MV-4-11 (cell line): ENCODE data around the gene RCC2.
"Not testable (repeated sequence)": the region's sequence is repeated elsewhere in the genome, so short reads cannot be mapped to it uniquely, and the experiment has no call there.

ENCODE experiments used
- DNase-seq: peaks from one replicate; lab custom pipeline; 2025; lab: John Stamatoyannopoulos, UW

The RCC2 gene

DNA sequence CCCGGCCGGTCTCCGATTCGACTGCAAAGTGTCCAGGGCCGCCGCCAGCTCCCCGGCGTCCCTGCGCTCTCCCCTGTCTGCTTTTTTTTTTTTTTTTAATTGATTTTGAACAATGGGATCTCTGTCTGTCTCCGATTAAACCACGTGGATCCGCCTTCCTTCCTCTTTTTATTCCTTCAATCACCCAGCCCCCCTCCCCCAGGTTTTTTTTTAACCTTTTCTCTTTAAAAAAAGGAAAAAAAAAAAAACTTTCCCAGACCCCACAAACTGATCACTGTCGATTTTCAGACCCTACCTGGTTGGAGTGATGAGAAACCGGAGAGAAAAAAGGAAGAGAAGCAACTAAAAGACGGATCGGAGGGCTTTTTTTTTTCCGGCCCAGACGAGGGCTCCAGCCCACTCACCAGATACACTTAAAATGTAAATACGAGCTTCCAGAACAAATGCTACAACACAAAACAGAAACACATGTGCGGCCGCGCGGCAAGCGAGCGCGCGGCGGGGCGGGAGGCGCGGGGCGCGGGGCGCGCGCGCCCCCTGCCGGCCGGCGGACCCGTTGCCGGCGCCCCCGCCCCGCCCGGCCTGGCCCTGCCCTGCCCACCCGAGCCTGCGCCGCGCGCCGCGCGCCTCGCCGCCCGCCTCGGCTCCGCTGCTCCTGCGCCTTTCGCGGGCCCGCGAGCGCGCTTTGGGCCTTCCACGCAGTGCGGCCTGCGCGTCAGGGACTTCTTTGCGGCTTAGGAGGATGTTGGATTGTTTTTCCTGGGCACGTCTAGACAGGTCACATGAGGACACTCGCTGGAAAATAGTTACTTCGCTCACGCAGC is at the start of gene RCC2:
TSS of gene RCC2 (minus strand) at position 428 of the 824 bp plus-strand sequence. CDS start 1,163 bp downstream, outside the sequence.
- peak; percentile 55 for DNase-seq

DNA sequence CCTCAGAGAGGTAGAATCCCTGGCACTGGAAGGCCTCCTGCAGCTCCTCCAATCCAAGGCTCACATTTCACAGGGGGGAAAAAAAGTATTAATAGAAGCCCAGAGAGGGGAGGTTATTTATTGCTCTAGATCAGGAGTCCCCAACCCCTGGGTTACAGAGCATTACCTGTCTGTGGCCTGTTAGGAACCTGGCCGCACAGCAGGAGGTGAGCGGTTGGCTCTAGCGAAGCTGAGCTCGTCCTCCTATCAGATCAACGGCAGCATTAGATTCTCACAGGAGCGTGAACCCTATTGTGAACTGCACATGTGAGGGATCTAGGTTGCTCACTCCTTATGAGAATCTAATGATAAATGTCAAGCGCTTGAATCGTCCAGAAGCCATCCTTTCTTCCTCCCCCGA is 46.8 kb upstream of the RCC2 start:
- no peak for DNase-seq

DNA sequence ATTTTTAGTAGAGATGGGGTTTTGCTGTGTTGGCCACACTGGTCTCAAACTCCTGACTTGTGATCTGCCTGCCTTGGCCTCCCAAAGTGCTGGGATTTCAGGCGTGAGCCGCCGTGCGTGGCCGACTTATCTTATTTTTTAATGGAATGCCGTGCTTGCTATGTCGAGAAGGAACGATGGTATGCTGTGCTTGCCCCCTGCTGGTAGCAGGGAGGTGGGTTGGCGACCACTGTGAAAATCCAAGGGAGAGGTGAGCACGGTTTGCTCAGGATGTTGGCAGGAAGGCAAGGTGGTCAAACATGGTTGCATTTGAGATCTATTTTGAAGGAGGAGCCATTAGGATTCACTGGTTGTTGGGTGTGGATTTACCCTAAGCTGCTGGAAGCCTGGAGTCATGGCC is 45.8 kb upstream of the RCC2 start:
- no peak for DNase-seq

DNA sequence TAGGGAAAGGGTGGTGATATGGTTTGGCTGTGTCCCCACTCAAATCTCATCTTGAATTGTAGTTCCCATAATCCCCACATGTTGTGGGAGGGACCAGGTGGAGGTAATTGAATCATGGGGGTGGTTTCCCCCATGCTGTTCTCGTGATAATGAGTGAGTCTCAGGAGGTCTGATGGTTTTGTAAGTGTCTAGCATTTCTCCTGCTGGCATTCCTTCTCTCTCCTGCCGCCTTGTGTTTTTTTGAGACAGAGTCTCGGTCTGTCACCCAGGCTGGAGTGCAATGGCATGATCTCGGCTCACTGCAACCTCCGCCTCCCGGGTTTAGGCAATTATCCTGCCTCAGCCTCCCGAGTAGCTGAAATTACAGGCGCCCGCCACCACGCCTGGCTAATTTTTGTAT is 42.5 kb upstream of the RCC2 start:
- DNase-seq: not testable (repeated sequence)

DNA sequence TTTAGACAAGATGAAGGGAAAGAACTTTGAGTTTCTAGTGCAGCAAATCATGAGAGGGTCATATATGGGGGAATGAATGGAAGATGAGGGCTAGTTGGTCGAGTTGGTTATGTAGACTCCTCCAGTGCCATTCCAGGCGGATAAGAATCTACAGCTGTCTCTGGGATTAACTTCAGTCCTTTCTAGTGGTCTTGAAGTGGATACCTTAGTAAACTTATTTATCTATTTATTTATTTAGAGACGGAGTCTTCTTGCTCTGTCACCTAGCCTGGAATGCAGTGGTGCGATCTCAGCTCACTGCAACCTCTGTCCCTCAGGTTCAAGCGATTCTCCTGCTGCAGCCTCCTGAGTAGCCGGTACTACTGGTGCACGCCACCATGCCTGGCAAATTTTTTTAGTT is 41.4 kb upstream of the RCC2 start:
- DNase-seq: no peak

DNA sequence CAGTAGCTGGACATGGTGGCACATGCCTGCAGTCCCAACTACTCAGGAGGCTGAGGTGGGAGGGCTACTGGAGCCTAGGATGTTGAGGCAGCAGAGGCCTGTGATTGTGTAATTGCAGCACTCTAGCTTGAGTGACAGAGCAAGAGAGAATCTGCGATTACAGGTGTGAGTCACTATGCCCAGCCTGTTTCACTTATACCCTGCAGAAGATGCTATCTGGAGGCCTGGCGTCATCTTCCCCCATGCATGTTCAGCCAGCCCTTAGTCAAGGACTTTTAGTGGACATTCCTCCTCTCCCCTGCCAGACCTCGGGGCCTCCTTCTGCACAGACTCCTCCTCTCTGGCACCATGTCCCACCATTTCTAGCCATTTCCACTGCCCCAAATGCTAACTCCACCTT is 36.3 kb upstream of the RCC2 start:
- no peak for DNase-seq

DNA sequence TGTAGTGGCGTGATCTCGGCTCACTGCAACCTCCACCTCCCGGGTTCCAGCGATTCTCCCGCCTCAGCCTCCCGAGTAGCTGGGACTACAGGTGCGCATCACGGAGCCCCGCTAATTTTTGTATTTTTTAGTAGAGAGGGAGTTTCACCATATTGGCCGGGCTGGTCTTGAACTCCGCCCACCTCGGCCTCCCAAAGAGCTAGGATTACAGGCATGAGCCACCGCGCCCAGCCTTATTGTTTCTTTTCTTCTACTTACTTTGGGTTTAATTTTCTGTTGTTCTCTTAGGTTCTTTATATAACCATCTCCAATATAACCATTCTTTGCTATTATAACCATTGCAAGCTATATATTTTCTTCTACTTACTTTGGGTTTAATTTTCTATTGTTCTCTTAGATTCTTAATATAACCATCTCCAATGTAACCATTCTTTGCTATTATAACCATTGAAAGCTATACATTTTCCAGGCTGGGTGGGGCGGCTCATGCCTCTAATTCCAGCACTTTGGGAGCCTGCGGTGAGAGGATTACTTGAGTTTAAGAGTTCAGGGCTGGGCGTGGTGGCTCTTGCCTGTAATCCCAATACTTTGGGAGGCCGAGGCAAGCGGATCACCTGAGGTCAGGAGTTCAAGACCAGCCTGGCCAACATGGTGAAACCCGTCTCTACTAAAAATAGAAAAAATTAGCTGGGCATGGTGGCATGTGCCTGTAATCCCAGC is 35.5 kb upstream of the RCC2 start:
- DNase-seq: not testable (repeated sequence)

DNA sequence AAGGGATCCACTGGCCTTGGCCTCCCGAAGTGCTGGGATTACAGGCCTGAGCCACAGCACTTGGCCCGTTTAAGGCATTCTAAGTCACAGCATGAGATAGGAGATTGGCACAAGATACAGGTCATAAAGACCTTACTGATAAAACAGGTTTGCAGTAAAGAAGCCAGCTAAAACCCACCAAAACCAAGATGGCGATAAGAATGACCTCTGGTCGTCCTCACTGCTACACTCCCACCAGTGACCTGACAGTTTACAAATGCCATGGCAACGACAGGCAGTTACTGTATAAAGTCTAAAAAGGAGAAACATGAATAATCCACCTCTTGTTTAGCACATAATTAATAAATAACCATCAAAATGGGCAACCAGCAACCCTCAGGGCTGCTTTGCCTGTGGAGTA is 33.3 kb upstream of the RCC2 start:
- no peak for DNase-seq

DNA sequence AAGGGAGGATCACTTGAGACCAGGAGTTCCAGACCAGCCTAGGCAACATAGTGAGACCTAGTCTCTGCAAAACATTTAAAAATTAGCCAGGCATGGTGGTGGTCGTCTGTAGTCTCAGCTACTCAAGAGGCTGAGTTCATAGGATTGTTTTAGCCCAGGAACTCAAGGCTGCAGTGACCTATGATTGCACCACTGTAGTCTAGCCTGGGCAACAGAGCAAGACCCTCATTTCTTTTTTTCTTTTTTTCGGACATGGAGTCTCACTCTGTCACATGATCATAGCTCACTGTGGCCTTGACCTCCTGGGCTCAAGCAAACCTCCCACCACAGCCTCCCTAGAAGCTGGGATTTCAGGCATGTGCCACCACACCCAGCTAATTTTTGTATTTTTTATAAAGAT is 31.9 kb upstream of the RCC2 start:
- DNase-seq: no peak

DNA sequence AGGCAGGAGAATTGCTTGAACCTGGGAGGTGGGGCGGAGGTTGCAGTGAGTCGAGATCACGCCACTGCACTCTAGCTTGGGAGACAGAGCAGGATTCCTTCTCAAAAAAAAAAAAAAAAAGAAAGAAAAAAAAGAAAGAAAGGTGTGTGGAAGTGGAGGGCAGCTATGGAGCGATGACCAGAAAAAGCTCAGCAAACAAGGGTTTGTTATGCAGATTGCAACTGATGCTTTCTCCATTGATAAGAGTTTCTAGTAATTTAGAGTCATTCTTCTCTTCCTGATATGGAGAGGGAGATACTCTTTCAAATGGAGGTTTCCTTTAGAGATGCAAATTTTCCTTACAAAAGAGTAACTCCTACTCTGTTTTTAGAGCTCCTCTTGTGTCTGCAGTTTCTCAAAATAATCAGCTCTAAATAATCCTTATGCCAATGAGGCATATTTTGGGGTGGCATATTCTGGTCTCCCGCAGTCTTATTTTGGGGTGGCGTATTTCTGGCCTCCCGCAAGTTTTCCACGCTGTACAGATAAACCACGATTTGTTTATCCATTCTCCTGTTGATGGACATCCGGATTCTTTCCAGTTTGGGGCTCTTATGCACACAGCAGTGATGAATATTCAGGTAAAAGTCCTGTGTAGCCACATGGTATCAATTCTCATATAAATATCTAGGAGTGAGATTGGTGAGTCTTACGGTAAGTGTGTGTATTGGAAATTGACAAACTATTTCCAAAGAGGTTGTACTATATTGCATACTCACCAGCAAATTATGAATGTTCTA is 30.7 kb upstream of the RCC2 start:
- no peak for DNase-seq

DNA sequence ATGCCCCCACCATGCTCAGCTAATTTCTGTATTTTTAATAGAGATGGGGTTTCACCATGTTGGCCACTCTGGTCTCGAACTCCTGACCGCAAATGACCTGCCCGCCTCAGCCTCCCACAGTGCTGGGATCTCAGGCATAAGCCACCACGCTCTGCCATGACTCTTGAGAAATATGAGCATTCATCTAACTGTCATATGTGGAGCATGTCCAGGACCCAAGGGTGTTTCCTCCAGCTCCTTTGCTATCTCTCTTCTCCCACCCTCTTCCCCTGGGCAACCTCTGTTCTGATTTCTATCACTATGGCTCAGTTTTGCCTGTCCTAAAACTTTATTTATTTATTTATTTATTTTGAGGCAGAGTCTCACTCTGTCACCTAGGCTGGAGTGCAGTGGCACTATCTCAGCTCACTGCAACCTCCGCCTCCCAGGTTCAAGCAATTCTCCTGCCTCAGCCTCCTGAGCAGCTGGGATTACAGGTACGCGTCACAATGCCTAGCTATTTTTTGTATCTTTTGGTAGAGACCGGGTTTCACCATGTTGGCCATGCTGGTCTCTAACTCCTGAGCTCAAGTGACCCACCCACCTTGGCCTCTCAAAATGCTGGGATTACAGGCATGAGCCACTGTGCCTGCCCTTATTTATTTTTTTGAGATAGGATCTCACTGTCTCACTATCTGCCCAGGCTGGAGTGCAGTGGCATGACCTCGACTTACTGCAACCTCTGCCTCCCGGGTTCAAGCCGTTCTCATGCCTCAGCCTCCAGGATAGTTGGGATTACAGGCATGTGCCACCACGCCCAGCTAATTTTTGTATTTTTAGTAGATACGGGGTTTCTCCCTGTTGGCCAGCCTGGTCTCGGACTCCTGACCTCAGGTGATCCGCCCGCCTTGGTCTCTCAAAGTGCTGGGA is 29.1 kb upstream of the RCC2 start:
- not testable (repeated sequence) for DNase-seq

DNA sequence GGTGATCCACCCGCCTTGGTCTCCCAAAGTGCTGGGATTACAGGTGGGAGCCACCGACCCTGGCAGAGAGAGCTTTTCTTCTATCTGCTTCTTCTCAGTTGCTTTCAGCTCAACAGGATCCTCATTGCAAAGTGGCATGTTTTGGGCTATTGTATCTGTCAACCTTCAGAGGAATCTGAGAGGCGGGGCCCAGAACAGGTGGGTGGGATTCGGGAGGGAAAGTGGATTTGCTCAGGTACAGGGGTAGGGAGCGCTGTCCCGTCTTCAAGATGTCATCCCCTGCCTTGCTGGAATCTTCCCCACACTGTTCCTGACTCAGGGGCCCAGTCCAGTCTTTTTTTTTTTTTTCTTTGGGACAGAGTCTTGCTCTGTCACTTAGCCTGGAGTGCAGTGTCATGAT is 26.9 kb upstream of the RCC2 start:
- no peak for DNase-seq

DNA sequence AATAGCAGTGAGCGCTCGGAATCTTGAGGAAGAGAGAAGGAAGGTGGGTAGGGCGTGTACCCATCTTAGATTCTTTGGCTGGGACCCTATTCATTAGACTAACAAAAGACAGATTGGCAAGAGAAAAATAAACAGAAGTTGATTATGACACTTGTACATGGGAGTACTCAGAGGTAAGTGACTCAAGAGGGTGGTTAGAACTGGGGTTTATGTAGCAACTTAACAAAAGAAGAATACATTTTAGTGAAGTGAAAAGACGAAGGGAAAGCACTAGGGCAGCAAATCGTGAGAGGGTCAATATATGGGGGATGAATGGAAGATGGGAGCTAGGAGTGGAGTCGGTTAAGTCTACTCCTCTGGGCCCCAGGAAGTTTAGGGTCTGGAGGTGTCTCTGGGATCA is 25.8 kb upstream of the RCC2 start:
- DNase-seq: peak; percentile 85

DNA sequence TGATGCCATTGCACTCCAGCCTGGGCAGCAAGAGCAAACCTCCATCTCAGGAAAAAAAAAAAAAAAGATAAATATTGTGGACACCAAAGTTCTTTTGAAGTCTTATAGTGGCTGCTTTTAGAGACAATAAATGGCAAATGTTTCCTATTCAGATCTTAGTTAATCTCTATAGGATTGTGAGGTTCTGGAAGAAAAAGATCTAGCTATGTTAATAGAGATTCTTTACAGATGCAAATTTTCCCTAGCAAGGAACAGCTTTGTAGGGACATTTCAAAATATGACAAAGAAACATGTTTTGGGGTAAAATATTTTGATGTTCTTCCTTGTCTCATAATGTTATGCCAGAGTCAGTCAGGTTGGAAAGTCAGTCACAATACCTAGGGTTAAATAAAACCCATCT is 24.5 kb upstream of the RCC2 start:
- DNase-seq: no peak

DNA sequence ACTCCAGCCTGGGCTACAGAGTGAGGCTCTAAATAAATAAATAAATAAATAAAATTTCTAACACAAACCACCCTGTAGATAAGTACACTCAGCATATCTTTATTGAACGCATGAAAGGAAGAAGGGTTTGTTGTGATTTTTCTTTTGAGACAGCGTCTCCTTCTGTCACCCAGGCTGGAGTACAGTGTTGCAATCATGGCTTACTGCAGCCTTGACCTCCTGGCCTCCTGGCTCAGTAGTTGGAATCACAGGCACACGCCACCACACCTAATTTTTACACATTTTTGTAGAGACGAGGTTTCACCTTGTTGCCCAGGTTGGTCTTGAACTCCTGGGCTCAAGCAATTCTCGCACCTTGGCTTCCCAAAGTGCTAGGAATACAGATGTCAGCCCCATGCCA is 23.2 kb upstream of the RCC2 start:
- no peak for DNase-seq

DNA sequence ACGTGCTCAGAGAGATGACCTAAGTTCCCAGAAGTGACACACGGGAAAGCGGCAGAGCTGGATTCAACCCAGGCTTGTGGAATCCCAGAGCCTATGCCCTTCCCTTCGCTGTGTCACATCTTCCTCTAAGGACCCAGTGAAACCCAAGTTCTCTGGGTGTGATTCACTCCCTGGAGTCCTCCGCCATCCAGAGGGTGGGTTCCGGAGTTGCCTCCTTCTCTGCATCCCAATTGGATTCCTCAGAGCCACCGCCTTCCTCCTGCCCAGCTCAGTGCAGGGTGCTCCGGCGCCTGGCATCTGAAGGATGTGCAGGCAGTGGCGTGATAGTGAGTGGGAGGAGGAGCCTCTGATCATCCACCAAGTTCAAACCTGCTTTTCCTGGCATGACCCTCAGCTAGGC is 20.7 kb upstream of the RCC2 start:
- DNase-seq: no peak

DNA sequence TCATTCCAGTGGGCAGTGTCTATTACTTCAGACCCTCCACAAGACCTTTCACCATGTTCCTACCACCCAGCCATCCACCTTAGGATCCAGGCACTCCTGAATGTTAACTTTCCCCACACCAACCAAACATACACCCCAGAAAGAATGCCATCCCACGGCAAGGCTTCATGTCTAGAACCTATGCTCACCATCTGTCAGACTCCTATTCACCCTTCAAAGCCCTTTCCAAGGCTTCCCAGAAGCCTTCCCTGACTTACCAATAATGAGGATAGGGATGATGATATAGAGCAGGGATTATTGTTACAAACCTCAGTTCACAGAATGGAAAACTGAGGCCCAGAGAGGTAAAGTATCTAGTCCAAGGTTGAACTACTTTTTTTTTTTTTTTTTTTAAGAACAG is 19.3 kb upstream of the RCC2 start:
- DNase-seq: no peak

DNA sequence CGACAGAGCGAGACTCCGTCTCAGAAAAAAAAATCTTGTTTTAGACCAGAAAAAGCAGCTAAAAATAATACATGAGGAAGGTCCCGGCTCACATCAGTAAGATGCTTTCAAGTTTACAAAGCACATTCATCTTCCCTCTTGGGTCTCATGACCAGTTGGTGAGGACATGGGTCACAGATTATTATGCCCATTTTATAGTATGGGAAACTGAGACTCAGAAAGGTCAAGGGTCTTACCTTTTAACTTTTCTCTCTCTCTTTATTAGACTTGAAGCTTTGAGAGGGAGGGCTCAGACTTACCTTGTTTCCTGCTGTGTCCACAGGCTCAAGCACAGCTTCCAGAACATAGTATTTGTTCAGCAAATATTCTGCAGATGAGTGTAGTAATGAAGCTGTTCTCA is 13.2 kb upstream of the RCC2 start:
- DNase-seq: no peak

DNA sequence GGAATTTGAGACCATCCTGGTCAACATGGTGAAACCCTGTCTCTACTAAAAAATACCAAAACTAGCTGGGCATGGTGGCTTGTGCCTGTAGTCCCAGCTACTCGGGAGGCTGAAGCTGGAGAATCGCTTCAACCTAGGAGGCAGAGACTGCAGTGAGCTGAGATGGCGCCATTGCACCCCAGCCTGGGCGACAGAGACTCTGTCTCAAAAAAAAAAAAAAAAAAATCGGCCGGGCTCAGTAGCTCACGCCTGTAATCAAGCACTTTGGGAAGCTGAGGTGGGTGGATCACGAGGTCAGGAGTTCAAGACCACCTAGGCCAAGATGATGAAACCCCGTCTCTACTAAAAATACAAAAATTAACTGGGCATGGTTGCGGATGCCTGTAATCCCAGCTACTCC is 12.7 kb upstream of the RCC2 start:
- not testable (repeated sequence) for DNase-seq

DNA sequence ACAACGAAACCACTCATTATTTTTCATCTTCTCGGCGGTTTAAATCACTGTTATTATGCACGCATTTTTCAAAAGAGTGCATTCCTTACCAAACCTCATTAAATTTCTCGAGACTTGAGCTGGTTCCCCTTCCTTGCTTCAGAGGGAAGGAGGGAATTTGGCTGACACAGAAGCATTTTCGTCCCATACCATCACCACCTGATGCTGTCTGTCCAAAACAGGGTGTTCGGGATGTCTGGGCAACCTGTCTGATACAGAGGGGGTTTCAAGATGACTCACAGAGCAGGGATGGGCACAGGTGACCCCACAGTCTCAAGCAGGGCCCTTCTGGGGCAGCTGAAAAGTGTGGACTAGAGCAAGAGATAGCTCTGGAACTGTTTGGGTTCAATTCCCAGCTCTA is 12.3 kb upstream of the RCC2 start:
- DNase-seq: no peak

DNA sequence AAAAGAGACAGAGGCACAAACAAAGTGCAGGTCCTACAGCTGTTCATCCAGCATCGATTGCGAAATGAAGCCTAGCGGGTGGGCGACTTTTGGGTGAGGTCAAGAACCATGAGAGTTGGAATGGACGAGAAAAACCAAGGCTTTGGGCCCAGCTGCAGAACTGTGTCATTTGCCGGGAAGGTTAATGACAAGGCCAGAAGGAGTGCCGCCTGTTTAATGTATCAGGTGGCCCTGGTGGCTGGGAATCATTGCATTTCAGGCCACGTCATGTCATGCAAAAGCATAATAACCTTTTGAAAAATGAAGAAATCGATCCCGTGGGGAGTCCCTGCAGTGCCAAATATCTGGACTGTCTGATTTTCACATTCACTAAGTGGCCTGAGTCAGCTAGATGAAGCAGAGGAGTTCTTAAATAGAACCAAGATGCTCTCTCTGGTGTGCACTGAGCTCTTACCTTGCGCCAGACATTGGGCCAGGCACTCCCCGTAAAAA is 8.1 kb upstream of the RCC2 start:
- no peak for DNase-seq

DNA sequence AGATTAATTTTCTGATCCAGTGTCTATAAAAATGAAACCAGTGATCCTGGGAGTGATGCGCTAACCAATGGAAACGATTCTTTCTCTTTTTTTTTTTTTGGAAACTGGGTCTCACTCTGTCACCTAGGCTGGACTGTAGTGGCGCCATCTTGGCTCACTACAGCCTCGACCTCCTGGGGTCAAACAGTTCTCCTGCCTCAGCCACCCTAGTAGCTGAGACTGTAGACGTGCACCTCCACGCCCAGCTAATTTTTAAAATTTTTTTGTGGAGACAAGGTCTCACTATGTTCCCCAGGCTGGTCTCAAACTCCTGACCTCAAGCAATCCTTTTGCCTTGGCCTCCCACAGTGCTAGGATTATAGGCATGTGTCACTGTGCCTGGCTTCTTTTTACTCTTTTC is 3.4 kb upstream of the RCC2 start:
- DNase-seq: no peak
